GM21529 (cell line): ENCODE results near the gene TBC1D17.
"Not testable (repeated sequence)": the region's sequence is repeated elsewhere in the genome, so short reads cannot be mapped to it uniquely, and the experiment has no call there.

Source experiments
- ATAC-seq: cut with Tn5 transposase; IDR thresholded peaks from one replicate; pipeline ENCODE4 v1.9.1; 2021; ENCODE audit not compliant: unreplicated experiment

The TBC1D17 gene

GRCh38 chr19:49916839-49917733 is 39.6 kb downstream of the TBC1D17 start:
- no peak for ATAC-seq

- no peak for ATAC-seq
These were observed 40.6 kb downstream of the TBC1D17 start for GRCh38 chr19:49918089-49918488.

GRCh38 chr19:49920624-49921363 is 43.3 kb downstream of the TBC1D17 start:
- no peak for ATAC-seq

GRCh38 chr19:49921871-49922795 is 44.6 kb downstream of the TBC1D17 start:
- no peak for ATAC-seq

GRCh38 chr19:49923055-49924003 is 45.8 kb downstream of the TBC1D17 start:
- ATAC-seq = no peak

- no peak for ATAC-seq
These were observed 46.7 kb downstream of the TBC1D17 start for GRCh38 chr19:49924004-49924880.

GRCh38 chr19:49924881-49925210 is 47.3 kb downstream of the TBC1D17 start:
- not testable (repeated sequence) for ATAC-seq

GRCh38 chr19:49925486-49925885 is 48.0 kb downstream of the TBC1D17 start:
- ATAC-seq = no peak

- no peak for ATAC-seq
These were observed 49.0 kb downstream of the TBC1D17 start for GRCh38 chr19:49926515-49926914.

- ATAC-seq = no peak
These were observed 50.2 kb downstream of the TBC1D17 start for GRCh38 chr19:49927526-49928264.

- ATAC-seq = peak; percentile 36
These were observed 51.7 kb downstream of the TBC1D17 start, which contains the start of the genes ATF5 and NUP62 for GRCh38 chr19:49929121-49929610. Gene ATF5 (plus strand): TSS chr19:49929205. CDS start chr19:49930851, 1,646 bp downstream. Gene NUP62 (minus strand): TSS chr19:49929504. CDS start chr19:49909807, 19,697 bp downstream.

GRCh38 chr19:49929611-49930482 is 52.3 kb downstream of the TBC1D17 start:
- peak; percentile 67 for ATAC-seq

- no peak for ATAC-seq
These were observed 53.0 kb downstream of the TBC1D17 start for GRCh38 chr19:49930483-49931011.

GRCh38 chr19:49931293-49932040 is 54.0 kb downstream of the TBC1D17 start:
- no peak for ATAC-seq

- ATAC-seq = no peak
These were observed 54.5 kb downstream of the TBC1D17 start for GRCh38 chr19:49932041-49932451.

- ATAC-seq = no peak
These were observed 55.2 kb downstream of the TBC1D17 start for GRCh38 chr19:49932731-49933131.
